HepG2 (cell line): ENCODE measurements around the gene CACNA1C. TPM values are rescaled to one million over a fixed set of nuclear protein-coding genes. Genes with fewer than 3 reads are reported as not detected.

Experiments
- ADNP ChIP-seq: sonication (generic); formaldehyde crosslinking; IDR thresholded peaks from 2 replicates; pipeline ENCODE4 v1.4.0; 2020; ENCODE audit warnings: missing genetic modification reagents
- AGO2 ChIP-seq: fragments of 200-400 bp; formaldehyde crosslinking; optimal IDR thresholded peaks from 2 replicates; pipeline ENCODE3; 2017; ENCODE audit warnings: mild to moderate bottlenecking, low read depth, low read length, moderate library complexity
- ARHGAP35 ChIP-seq: sonication (generic); formaldehyde crosslinking; IDR thresholded peaks from 2 replicates; pipeline ENCODE4 v1.9.0; 2022; ENCODE audit warnings: mild to moderate bottlenecking, inconsistent platforms, moderate library complexity, missing genetic modification reagents, borderline replicate concordance
- ARNT ChIP-seq: fragments of 450-650 bp; IDR thresholded peaks from 2 replicates; pipeline ENCODE4 v1.6.1; 2017
- BCL6 ChIP-seq: IDR thresholded peaks from 2 replicates; pipeline ENCODE4 v1.6.1; 2016; ENCODE audit warnings: missing genetic modification reagents, missing compliant biosample characterization
- DMAP1 ChIP-seq: IDR thresholded peaks from 2 replicates; pipeline ENCODE4 v1.6.1; 2016
- FOXA3 ChIP-seq: IDR thresholded peaks from 2 replicates; pipeline ENCODE4 v1.6.1; 2016; ENCODE audit warnings: missing genetic modification reagents, missing compliant biosample characterization
- FOXJ3 ChIP-seq: sonication (generic); formaldehyde crosslinking; IDR thresholded peaks from 2 replicates; pipeline ENCODE4 v1.4.0; 2020; ENCODE audit warnings: missing genetic modification reagents, mild to moderate bottlenecking, borderline replicate concordance
- HCFC1 ChIP-seq: fragments of 150-350 bp; IDR thresholded peaks from 2 replicates; pipeline ENCODE4 v1.6.1; 2014; ENCODE audit warnings: low read depth, low read length
- MTA3 ChIP-seq: sonication (generic); formaldehyde crosslinking; IDR thresholded peaks from 2 replicates; pipeline ENCODE4 v1.4.0; 2020; ENCODE audit warnings: missing genetic modification reagents
- RNF2 ChIP-seq: fragments of 450-650 bp; conservative IDR thresholded peaks from 2 replicates; pipeline ENCODE4 v1.6.1; 2016; ENCODE audit warnings: low read depth
- TBX3 ChIP-seq: fragments of 450-650 bp; IDR thresholded peaks from 2 replicates; pipeline ENCODE4 v1.6.1; 2017; ENCODE audit warnings: antibody characterized with exemption, mild to moderate bottlenecking, inconsistent platforms, borderline replicate concordance
- ZFP41 ChIP-seq: sonication (generic); formaldehyde crosslinking; IDR thresholded peaks from 2 replicates; pipeline ENCODE4 v1.4.0; 2020; ENCODE audit warnings: mild to moderate bottlenecking, missing genetic modification reagents, borderline replicate concordance
- ZFX ChIP-seq: sonication (generic); formaldehyde crosslinking; IDR thresholded peaks from 2 replicates; pipeline ENCODE4 v1.4.0; 2020; ENCODE audit warnings: mild to moderate bottlenecking, low read depth, missing genetic modification reagents, moderate library complexity
- ZNF614 ChIP-seq: IDR thresholded peaks from 2 replicates; pipeline ENCODE4 v1.6.1; 2018; ENCODE audit warnings: missing biosample characterization, missing genetic modification reagents, inconsistent platforms, borderline replicate concordance
- ZNF720 ChIP-seq: sonication (generic); formaldehyde crosslinking; IDR thresholded peaks from 2 replicates; pipeline ENCODE4 v1.4.0; 2020; ENCODE audit warnings: missing genetic modification reagents
- polyA plus RNA-seq, 8 experiments: library from polyadenylated mRNA; depleted of rRNA in 3 of 8; stranded (reverse) in 7 of 8; unstranded in 1 of 8; fragments of >200 nt; fragmentation: Illumina TruSeq in 4 of 8; extraction: Trizol in 4 of 8; gene quantifications; 2 replicates each; pipeline versions ENCODE4 v1.2.1 to v1.2.3, GENCODE V29; 2011 to 2016; ENCODE audit warnings: low read depth in 4 of 8, missing spikeins in 1 of 8, mixed read lengths in 1 of 8; ENCODE audit not compliant: insufficient read depth in 1 of 8
- total RNA-seq, 5 experiments: library from RNA; depleted of rRNA; stranded (reverse); fragments of >200 nt; fragmentation: Illumina TruSeq; extraction: Trizol; gene quantifications; 2 replicates each; pipeline ENCODE4 v1.2.3, GENCODE V29; 2016; ENCODE audit warnings: low read depth in 1 of 5
- TF ChIP-seq, protein P1 (sequence below): sonication (generic); formaldehyde crosslinking; IDR thresholded peaks from 2 replicates; pipeline ENCODE4 v1.4.0; 2020; ENCODE audit warnings: missing genetic modification reagents
- TF ChIP-seq, protein P2 (sequence below): sonication (generic); formaldehyde crosslinking; IDR thresholded peaks from 2 replicates; pipeline ENCODE4 v1.4.0; 2020; ENCODE audit warnings: mild to moderate bottlenecking, missing genetic modification reagents

Gene CACNA1C
- total and polyA plus RNA-seq, 2 of the 13 experiments (the other 11 are each of a cell fraction or from before 2014, with no cell fraction given): not detected

DNA sequence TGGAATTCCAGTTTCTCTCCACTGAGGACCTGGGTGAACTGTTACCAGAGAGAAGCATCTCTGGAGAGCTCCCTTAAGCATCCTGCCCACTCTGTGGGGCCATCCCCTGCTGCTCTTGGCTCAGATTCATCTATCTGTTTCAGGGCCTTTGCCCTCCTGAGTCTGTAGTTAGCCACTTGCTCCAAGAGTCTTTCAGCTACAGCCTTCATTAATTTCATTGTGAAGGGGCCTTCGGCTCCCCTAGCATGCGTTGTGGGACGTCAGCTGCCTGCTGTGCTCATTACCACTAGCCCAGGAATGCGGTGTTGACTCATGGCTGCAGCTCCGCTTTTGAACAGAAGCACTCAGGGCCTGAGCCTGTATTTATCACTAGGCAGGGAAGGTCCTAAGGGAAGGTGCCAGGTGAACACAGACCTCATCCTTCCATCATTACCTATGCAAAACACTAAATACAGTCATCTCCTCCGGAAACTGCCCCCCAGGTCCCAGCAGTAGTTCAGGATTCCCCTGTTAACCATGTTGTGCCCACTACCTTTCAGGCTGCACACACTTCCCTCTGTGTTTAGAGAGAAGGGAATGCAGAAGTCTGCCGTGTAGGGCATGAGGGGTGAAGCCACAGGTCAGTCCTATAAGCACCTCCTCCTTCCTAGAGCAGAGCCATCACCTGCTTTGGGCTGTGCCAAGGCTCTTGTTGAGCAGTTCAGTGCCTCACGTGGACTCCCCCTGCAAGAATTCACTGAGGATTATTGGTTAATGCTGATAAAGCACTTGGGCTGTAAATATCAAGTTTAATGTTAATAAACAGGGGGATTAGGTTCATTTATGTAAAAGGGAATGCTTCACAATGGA lies 191.4 kb downstream of the CACNA1C start (continued):
- TF ChIP-seq TBX3: no peak
- TF ChIP-seq RNF2: 0 out of 2 replicates have a peak, but pooled peaks have one; percentile 46
- TF ChIP-seq ZFP41: no peak
- TF ChIP-seq ZNF720 (CRISPR knock-in tag): no peak
- TF ChIP-seq ARNT: no peak
- TF ChIP-seq ZNF614 (CRISPR knock-in tag): peak; percentile 77; the same call in 1 of the 2 replicates
- no peak for TF ChIP-seq AGO2
- TF ChIP-seq MTA3 (CRISPR knock-in tag): no peak
- TF ChIP-seq, protein P1, sequence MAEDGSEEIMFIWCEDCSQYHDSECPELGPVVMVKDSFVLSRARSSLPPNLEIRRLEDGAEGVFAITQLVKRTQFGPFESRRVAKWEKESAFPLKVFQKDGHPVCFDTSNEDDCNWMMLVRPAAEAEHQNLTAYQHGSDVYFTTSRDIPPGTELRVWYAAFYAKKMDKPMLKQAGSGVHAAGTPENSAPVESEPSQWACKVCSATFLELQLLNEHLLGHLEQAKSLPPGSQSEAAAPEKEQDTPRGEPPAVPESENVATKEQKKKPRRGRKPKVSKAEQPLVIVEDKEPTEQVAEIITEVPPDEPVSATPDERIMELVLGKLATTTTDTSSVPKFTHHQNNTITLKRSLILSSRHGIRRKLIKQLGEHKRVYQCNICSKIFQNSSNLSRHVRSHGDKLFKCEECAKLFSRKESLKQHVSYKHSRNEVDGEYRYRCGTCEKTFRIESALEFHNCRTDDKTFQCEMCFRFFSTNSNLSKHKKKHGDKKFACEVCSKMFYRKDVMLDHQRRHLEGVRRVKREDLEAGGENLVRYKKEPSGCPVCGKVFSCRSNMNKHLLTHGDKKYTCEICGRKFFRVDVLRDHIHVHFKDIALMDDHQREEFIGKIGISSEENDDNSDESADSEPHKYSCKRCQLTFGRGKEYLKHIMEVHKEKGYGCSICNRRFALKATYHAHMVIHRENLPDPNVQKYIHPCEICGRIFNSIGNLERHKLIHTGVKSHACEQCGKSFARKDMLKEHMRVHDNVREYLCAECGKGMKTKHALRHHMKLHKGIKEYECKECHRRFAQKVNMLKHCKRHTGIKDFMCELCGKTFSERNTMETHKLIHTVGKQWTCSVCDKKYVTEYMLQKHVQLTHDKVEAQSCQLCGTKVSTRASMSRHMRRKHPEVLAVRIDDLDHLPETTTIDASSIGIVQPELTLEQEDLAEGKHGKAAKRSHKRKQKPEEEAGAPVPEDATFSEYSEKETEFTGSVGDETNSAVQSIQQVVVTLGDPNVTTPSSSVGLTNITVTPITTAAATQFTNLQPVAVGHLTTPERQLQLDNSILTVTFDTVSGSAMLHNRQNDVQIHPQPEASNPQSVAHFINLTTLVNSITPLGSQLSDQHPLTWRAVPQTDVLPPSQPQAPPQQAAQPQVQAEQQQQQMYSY: no peak
- no peak for TF ChIP-seq DMAP1 (CRISPR knock-in tag)
- no peak for TF ChIP-seq ADNP (CRISPR knock-in tag)
- peak; percentile 51; the same call in 1 of the 2 replicates for TF ChIP-seq FOXA3 (CRISPR knock-in tag)
- TF ChIP-seq, protein P2, sequence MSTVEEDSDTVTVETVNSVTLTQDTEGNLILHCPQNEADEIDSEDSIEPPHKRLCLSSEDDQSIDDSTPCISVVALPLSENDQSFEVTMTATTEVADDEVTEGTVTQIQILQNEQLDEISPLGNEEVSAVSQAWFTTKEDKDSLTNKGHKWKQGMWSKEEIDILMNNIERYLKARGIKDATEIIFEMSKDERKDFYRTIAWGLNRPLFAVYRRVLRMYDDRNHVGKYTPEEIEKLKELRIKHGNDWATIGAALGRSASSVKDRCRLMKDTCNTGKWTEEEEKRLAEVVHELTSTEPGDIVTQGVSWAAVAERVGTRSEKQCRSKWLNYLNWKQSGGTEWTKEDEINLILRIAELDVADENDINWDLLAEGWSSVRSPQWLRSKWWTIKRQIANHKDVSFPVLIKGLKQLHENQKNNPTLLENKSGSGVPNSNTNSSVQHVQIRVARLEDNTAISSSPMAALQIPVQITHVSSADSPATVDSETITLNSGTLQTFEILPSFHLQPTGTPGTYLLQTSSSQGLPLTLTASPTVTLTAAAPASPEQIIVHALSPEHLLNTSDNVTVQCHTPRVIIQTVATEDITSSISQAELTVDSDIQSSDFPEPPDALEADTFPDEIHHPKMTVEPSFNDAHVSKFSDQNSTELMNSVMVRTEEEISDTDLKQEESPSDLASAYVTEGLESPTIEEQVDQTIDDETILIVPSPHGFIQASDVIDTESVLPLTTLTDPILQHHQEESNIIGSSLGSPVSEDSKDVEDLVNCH (CRISPR knock-in tag): no peak
- no peak for TF ChIP-seq ARHGAP35 (CRISPR knock-in tag)
- no peak for TF ChIP-seq HCFC1
- TF ChIP-seq FOXJ3 (CRISPR knock-in tag): no peak
- peak; percentile 35 for TF ChIP-seq ZFX (CRISPR knock-in tag)
- TF ChIP-seq BCL6: 0 out of 2 replicates have a peak, but pooled peaks have one; percentile 6
